GM19455 (cell line): ENCODE results near the gene SPPL2B.
"Not testable (repeated sequence)": the region's sequence is repeated elsewhere in the genome, so short reads cannot be mapped to it uniquely, and the experiment has no call there.

Experiments used
- ATAC-seq: cut with Tn5 transposase; IDR thresholded peaks from one replicate; pipeline ENCODE4 v1.9.1; 2021; ENCODE audit not compliant: unreplicated experiment

SPPL2B gene

DNA sequence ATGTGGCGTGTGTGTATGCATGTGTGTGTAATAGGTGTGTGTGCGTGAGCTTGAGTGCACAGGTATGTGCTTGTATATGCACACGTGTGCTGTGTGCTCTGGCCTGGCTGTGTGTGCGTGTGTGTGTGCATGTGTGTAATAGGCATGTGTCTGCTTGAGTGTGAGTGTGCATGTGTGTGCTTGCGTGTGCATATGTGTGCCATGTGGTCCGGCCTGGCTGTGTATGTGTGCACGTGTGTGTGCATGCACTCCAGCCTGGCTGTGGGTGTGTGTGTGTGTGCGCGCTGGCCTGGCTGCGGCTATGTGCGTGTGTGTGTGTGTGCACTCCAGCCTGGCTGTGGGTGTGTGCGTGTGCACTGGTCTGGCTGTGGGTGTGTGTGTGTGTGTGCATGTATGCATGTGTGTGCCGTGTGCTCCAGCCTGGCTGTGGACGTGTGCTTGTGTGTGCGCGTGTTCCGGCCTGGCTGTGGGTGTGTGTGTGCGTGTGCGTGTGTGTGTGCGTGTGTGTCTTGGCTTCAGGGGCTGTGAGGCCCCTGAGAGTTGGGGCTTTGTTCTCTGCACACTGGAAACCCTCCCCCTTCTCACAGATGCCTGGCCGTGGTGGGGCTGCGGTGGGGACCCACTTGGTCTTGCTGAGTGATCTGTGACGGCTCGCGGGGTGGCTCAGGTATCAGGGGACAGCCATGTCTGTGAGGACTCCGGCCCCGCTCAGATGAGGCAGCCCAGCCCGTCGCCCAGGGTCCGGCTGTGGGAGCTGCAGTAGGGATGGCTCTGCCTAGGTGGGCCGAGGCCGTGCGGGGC, 8.2 kb downstream of the SPPL2B start:
- ATAC-seq = no peak

DNA sequence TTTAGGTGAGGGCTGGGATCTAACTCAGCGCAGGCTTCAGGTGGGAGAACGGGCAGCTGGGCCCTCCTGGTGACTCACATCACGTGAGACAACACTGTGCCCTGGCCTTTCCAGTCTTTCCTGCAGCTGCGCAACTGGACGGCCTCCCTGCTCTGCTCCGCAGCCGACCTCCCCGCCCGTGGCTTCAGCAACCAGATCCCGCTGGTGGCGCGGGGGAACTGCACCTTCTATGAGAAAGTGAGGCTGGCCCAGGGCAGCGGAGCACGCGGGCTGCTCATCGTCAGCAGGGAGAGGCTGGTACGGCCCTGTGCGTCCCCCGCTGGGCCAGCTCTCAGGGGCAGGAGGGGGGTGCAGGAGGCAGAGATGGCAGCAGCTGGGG, 8.8 kb downstream of the SPPL2B start:
- ATAC-seq = no peak

DNA sequence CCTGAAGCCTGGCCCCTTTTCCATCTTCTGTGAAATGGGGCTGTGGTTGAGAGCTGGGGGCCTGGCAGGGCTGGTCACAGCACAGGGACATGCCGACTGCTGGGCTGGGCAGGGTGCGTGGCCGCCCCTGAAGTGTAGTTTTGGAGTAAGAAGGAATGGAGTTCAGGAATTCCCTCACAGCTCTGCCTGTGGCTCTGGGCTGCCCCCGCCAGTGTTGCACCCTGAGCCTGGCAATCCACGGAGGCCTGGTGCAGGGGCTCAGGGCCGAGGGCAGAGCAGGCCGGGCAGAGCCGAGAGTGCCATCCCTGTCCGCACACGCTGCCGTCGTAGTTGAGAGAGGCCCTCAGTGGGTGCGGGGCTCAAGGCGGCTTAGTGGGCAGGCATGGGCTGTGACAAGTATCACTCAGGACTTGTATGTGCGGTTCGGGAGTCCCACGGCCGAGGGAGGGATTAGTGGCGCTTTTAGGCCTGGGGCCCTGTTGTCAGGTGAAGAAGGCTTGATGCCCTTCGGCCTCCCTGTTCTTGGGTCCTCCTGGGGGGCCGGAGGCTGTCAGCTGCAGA, 9.7 kb downstream of the SPPL2B start:
- no peak for ATAC-seq

DNA sequence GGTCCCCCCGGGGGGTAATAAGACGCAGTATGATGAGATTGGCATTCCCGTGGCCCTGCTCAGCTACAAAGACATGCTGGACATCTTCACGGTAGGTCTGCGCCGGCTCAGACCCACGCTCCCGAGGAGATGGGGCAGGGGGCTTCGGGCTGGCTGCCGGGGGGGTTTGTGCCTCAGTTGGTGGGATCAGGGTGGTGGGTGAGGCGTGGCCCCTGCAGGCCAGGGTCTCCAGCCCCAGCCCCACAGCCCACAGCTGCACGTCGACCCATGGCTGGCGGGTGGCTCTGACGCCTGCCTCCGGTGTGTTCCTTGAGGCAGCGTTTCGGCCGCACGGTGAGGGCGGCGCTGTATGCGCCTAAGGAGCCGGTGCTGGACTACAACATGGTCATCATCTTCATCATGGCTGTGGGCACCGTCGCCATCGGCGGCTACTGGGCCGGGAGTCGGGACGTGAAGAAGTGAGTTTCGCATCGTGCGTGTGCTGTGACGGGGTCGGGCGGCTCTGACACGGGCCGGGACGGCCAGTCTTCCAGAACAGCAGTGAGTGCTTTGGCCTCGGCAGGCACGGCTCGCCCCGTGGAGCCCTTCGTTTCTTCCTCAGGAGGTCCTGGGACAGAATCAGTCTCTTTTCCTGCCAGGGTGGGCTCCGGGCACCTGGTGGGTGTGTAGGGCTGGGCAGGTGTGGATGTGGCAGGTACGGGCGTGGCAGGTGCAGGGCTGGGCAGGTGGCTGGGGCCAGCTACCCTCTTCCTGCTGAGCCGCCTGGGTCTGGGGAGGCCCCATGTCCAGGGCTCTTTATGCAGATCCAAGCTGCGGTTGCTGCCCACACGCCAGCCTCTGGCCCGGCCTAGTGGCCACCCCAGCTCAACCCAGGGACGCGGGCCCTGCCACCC, 10.5 kb downstream of the SPPL2B start:
- no peak for ATAC-seq

DNA sequence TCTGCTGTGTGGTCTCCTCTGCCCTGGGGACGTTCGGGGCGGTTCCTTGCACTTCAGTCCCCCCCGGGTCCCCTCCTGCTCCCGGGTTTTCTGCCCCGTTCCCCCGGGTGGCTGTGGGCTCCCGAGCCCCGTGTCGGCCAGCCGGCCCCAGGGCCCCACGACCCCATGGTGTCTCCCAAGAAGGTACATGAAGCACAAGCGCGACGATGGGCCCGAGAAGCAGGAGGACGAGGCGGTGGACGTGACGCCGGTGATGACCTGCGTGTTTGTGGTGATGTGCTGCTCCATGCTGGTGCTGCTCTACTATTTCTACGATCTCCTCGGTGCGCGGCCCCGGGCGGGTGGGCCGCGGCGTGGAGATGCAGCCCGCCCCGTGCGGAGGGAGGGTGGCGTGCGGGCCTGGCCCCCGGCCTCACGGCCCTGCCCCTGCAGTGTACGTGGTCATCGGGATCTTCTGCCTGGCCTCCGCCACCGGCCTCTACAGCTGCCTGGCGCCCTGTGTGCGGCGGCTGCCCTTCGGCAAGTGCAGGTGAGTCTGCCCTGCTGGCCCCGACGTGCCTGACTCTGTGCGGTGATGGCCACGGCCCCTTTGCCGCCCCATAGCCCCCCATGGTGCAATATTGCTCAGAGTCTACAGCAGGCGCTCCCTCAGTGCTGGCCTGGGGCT, 11.3 kb downstream of the SPPL2B start:
- no peak for ATAC-seq

DNA sequence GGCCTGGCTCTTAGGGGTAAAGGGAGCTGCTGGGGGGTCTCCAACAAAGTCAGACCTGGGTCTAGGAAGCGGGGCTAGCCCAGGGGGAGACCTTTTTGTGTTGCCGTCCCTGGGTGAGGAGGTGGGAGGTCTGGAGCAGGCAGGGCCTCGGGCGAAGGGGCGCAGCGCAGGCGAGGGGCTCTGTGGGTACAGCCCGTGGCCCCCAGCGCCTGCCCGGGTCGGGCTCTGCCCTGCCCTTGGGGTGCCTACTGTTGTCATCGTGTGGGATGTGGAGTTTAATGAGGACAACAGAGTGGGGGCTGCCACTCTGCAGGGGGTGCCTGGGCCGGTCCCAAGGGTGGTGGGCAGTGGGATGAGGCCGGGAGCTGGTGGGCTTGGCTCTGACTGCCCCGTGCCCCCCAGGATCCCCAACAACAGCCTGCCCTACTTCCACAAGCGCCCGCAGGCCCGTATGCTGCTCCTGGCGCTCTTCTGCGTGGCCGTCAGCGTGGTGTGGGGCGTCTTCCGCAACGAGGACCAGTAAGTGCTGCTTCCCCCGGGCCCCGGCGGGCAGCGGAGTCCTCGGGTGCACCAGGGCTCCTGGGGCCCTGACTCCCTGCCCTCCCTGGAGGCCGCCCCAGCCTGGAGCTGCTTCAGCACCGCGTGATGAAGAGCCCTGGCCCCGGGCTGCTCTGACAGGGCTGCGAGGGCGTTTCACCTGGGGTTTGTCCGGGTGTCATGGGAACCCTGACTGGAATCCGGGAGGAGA, 12.2 kb downstream of the SPPL2B start:
- ATAC-seq = no peak

DNA sequence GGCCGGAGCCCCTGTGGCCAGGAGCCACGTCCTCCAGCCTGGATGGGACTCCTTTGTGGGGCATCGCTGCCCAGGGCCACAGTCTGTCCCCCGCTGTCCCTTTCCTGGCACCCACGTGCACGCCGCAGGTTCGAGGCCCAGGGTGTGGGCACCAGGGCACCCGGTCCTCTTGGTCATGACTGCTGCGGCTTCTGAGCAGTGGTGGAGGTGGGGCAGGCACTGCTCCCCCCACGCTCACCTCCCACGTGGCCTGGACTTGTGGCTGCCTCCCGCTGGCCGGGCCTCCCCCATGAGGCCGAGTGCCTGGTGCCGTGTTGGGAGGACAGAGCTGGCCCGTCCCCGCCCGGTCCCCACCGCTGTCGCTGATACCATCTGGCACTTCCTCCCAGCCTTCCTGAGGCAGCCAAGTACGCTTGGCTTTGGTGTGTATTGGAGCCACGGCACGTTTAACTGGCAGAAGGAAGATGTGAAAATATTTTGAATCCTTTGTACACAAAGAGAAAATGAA, 12.8 kb downstream of the SPPL2B start:
- ATAC-seq = no peak

DNA sequence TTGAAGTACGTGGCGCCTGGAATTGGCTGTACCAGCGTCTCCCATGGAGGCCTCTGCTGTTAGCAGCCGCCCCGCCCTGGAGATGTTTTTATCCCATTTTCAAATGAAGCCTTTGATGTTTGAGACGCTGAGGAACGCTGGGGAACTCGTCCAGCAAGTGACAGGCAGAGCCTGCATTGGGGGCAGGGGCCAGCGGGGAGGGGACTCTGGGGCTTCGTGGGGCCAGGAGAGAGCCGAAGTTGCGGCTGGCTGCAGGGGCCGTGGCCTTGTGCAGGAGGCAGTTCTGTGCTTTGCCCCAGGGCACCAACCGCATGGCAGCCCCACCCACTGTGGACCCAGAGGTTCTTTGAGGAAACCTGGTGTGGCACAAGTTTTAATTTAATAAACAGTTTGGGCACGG, 13.5 kb downstream of the SPPL2B start:
- ATAC-seq = no peak

DNA sequence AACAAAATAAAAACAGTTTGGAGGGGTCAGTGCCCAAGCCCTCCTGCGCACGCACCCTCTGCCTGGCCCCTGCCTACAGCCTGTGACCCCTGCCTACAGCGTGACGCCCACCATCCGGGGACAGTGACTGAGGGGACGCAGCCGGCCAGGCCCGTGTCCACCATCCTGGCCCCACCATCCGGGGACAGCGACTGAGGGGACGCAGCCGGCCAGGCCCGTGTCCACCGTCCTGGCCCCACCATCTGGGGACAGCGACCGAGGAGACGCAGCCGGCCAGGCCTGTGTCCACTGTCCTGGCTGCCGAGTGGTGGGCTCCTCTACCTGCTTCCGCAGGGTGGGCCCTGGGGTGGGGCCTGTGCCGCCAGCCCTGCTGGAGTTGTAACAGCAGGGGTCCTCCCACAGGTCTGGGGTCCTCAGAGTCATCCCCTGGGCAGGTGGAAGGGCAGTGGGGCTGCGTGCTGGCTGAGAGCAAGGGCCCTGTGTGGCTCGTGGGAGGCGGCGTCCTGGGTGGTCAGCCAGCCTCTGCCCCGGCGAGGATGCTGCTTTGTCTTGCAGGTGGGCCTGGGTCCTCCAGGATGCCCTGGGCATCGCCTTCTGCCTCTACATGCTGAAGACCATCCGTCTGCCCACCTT, 14.3 kb downstream of the SPPL2B start:
- no peak for ATAC-seq

DNA sequence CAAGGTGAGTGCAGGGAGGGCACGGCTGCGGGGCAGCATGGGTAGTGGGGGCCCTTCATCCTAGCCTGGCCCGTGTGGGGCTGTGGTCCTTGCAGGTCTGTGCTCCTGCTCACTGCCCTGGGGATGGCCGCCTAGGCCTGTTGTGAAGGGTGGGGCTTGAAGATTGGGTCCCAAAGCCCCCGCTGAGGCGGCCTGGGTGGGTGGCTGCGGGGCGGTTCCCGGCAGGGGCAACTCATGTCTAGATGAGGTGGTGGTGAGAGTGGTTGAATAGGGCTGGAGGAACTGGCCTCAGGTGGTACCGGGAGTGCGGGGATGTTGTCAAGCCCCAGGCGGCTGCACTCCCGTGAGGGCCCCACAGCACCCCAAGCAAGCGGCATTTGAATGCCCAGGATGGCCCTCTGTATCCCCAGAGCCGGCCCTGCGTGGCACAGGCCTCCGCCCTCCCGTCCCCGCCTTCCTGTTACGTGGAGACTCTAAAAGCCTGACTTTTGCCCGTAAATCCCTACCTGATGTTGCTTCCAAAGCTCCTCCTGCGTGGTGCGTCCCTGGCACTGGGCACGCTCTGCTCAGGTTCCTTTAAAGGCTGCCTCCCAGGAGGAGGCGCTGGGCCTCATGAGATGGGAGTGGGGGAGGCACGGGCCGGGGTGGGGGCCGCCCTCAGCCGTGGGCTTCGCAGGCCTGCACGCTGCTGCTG, 15.0 kb downstream of the SPPL2B start:
- no peak for ATAC-seq

DNA sequence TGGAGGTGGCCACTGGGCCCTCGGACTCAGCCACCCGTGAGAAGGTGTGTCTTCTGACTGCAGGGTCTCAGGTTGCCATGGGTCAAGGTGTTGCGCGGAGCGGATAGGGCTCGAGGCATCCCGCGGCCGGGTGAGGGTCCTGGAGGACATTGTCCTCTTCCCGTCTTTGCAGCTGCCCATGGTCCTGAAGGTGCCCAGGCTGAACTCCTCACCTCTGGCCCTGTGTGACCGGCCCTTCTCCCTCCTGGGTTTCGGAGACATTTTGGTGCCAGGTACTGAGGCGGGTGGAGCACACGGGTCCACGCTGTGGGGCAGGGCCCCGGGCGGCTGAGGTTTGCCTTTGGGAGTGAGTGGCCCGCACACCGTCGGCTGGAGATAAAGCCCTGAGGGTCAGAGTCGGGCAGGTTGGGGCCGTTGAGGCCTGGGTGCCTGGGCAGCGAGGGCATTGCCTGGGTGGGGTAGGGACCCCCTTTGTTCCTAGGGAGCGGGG, 15.9 kb downstream of the SPPL2B start:
- no peak for ATAC-seq

DNA sequence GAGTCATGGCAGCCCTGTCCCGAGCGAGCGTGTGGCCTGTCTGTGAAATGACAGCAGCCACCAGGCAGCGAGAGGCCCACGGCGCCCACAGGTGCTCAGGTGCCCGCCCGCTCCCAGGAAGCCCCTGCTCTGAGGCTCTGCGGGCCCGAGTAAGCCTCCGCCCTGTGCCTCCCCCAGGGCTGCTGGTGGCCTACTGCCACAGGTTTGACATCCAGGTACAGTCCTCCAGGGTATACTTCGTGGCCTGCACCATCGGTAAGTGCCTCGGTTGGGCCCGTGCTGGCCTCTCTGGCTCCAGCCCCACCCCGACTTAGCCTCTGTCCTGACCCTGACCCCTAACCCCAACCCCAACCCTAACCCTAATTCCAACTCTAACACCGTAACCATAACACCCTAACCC, 16.6 kb downstream of the SPPL2B start:
- ATAC-seq = no peak

DNA sequence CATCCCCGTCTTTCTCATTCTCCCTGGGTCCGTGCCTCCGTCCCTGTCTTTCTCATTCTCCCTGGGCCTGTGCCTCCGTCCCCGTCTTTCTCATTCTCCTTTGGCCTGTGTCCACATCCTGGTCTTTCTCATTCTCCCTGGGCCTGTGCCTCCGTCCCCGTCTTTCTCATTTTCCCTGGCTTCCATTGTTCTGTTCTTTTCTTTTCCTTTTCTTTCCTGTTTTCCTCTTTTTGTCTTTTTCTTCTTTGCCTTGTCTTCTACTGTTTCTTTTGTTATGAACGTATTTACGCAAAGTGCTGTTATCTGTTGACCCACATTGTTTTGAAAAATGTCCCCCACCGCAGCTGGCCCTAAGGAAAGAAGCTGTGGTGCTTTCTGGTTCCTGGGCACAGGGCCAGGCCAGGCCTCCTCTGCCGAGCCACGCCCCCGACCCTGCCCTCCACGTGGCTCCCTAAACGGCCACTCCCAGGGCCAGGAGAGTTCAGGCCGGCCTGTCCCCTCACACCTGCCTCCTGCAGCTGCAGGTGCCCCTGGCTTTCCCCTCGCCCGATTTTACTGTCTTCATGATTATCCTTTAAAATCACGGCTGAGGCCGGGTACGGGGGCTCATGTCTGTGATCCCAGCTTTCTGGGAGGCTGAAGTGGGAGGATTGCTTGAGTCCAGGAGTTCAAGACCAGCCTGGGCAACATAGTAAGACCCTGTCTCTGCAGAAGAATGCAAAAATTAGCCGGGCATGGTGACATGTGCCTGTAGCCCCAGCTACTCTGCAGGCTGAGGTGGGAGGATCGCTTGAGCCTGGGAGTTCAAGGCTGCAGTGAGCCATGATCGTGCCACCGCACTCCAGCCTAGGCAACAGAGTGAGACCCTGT, 17.5 kb downstream of the SPPL2B start:
- ATAC-seq = no peak

DNA sequence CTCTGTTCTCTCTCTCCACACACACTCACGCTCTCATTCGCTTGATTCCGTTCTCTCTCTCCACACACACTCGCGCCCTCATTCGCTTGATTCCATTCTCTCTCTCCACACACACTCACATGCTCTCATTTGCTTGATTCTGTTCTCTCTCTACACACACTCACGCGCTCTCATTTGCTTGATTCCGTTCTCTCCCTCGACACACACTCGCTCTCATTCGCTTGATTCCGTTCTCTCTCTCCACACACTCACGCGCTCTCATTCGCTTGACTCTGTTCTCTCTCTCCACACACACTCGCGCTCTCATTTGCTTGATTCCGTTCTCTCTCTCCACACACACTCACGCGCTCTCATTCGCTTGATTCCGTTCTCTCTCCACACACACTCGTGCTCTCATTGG, 21.3 kb downstream of the SPPL2B start:
- ATAC-seq = not testable (repeated sequence)

DNA sequence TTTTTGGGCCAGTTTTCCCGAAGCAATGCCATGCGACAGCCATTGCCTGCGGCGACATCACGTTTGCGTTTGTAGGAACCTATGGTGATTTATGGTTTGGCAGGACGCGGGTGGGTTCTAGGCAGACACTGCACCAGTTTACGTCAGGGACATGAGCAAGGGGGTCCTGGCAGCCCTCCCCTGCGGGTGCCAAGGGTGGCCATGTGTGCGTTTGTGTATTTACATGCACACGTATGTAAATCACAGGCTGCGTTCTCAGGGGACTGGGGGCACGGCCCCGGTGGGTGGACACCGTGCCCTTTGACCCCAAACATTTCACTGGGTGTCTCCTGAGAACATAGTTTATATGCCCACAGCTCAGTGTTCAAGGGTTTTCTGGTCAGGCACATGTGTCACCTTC, 22.2 kb downstream of the SPPL2B start:
- ATAC-seq = no peak

DNA sequence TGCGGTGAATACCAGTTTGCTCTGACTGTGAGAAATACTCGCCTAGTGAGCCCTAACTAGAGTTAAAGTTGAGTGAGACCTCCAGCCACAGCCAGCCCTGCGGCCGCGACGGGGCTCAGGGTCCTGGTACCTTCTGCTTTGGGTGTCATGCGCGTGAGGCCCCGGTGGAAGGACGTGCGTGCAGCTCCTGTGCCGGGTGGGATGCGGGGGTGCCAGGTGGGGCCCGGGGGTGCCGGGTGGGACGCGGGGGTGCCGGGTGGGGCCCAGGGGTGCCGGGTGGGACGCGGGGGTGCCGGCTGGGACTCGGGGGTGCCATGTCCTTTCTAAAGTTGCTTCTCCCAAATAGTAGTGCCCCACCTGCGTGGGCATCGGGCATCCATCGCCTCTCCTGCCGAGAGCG, 23.1 kb downstream of the SPPL2B start:
- no peak for ATAC-seq

DNA sequence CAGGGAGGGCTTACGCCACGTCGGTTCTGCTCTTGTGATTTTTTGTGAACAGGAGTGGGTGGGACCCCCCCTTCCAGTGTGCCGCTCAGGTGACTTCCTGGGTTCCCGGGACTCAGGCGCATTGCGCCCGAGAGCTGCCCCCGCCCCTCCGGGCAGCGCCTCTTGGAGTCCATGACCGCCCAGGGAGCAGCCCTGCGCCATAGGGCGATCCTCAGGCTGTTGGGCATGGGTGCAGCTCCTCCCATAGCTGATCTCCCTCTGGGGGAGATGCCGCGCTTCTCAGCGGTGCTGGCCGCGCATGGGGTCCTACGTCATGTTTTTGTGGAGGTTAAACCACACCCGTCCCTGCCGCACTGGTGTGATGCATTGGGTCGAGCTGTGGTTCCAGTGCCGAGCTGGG, 23.6 kb downstream of the SPPL2B start:
- no peak for ATAC-seq

DNA sequence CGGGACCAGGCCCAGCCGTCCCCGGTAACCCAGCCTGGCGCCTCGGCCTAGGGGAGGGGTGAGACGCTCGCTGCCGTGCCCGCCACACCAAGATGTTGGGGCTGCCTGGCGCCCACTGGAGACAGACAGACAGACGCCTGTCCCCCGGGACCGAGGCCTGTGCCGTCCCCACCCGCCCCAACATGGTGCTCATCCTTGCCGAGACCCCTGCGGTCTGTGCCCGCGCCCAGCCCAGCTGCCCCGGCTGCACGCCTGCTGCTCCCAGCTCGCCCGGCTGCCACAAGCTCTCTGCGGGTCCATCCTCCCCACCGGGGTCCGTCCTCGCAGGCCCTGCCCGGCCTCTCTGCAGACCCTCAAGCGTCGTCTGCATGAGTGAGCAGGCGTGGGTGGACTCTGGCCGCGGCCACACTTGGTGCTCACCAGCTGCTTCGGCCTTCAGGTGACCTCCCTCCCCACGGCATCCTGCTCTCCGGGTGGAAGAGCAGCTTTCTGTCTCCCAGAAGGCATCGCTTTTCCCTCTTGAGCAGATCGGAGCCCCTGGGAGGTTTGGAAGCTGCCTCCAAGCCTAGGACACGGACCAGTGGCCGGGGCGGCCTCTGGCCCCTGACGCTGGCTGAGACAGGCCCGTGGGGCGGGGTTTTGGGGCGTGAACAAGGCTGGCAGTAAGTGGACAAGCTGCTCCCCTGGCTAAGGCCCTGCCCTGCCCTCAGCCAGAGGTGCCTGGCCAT, 24.8 kb downstream of the SPPL2B start:
- ATAC-seq = no peak
